ENCODE measurements around the gene CBLL1.

GRCh38 chr7:107751113-107751512 lies 7.2 kb downstream of the CBLL1 start:
- TF ChIP-seq, protein P1, sequence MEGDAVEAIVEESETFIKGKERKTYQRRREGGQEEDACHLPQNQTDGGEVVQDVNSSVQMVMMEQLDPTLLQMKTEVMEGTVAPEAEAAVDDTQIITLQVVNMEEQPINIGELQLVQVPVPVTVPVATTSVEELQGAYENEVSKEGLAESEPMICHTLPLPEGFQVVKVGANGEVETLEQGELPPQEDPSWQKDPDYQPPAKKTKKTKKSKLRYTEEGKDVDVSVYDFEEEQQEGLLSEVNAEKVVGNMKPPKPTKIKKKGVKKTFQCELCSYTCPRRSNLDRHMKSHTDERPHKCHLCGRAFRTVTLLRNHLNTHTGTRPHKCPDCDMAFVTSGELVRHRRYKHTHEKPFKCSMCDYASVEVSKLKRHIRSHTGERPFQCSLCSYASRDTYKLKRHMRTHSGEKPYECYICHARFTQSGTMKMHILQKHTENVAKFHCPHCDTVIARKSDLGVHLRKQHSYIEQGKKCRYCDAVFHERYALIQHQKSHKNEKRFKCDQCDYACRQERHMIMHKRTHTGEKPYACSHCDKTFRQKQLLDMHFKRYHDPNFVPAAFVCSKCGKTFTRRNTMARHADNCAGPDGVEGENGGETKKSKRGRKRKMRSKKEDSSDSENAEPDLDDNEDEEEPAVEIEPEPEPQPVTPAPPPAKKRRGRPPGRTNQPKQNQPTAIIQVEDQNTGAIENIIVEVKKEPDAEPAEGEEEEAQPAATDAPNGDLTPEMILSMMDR (IDR thresholded peaks at IDR 0.05 in 2 of 3, conservative IDR thresholded peaks at IDR 0.05 in 1 of 3; ENCODE audit: control insufficient read depth in 2 of 3, extremely low read depth in 1 of 3, insufficient read depth in 1 of 3, low read depth in 3 of 3, low read length in 3 of 3): no peak
- no peak for TF ChIP-seq CREB1 (IDR thresholded peaks at IDR 0.05; ENCODE audit: low read depth)
- no peak for TF ChIP-seq POLR2A (IDR thresholded peaks at IDR 0.05; ENCODE audit: low read depth, low read length)
- TF ChIP-seq, protein P2, sequence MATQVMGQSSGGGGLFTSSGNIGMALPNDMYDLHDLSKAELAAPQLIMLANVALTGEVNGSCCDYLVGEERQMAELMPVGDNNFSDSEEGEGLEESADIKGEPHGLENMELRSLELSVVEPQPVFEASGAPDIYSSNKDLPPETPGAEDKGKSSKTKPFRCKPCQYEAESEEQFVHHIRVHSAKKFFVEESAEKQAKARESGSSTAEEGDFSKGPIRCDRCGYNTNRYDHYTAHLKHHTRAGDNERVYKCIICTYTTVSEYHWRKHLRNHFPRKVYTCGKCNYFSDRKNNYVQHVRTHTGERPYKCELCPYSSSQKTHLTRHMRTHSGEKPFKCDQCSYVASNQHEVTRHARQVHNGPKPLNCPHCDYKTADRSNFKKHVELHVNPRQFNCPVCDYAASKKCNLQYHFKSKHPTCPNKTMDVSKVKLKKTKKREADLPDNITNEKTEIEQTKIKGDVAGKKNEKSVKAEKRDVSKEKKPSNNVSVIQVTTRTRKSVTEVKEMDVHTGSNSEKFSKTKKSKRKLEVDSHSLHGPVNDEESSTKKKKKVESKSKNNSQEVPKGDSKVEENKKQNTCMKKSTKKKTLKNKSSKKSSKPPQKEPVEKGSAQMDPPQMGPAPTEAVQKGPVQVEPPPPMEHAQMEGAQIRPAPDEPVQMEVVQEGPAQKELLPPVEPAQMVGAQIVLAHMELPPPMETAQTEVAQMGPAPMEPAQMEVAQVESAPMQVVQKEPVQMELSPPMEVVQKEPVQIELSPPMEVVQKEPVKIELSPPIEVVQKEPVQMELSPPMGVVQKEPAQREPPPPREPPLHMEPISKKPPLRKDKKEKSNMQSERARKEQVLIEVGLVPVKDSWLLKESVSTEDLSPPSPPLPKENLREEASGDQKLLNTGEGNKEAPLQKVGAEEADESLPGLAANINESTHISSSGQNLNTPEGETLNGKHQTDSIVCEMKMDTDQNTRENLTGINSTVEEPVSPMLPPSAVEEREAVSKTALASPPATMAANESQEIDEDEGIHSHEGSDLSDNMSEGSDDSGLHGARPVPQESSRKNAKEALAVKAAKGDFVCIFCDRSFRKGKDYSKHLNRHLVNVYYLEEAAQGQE (IDR thresholded peaks at IDR 0.05; ENCODE audit: low read depth, low read length): no peak
